ENCODE results near the gene CTSO. TPM values are rescaled to one million over a fixed set of nuclear protein-coding genes. Genes with fewer than 3 reads are reported as not detected.

The CTSO gene
- total and polyA plus RNA-seq, 2 experiments from 2014 or later = 16.4 to 28.2 TPM

GRCh38 chr4:155948541-155948940 lies 5.1 kb downstream of the CTSO start:
- Histone ChIP-seq H3K27ac (no peak overlapping the region), H3K27me3 (no peaks in the 10 kb centered on the region), H3K36me3 (replicated peaks; ENCODE audit: insufficient read depth, low read depth) (no peaks in the 10 kb centered on the region), H3K4me3 (no peak overlapping the region), H3K9me3 (ENCODE audit: low read depth) (no peaks in the 10 kb centered on the region), H3K4me1 (ENCODE audit: insufficient read depth) (peaks cover 11% of the 10 kb centered on the region), H4K20me1 (ENCODE audit: insufficient read depth, poor library complexity, severe bottlenecking) (no peaks in the 10 kb centered on the region), H3K4me2 (no peak overlapping the region), H3K9me2 (replicated peaks; ENCODE audit: insufficient read depth) (no peaks in the 10 kb centered on the region), H3K79me2 (peaks cover 4% of the 10 kb centered on the region), H2AFZ (no peak overlapping the region)
- TF ChIP-seq EZH2 (IDR thresholded peaks at IDR 0.05; ENCODE audit: borderline replicate concordance) = no peak
- TF ChIP-seq CTCF (IDR thresholded peaks at IDR 0.05; ENCODE audit: poor library complexity) = no peak
- TF ChIP-seq EZH2phosphoT487 (IDR thresholded peaks at IDR 0.05; ENCODE audit: low read depth, severe bottlenecking, unreplicated experiment) = no peak
- DNase-seq (ENCODE audit: low spot score) = no peak
- 44% methylated on average over 1 of the region's 1 CpG for WGBS (ENCODE audit: low lambda C conversion rate, missing lambda C conversion rate)

GRCh38 chr4:155946486-155946885 lies 7.2 kb downstream of the CTSO start:
- Histone ChIP-seq H3K4me2 (no peak overlapping the region), H3K36me3 (replicated peaks; ENCODE audit: insufficient read depth, low read depth) (no peaks in the 10 kb centered on the region), H3K4me1 (ENCODE audit: insufficient read depth) (peaks cover 3% of the 10 kb centered on the region), H4K20me1 (ENCODE audit: insufficient read depth, poor library complexity, severe bottlenecking) (no peaks in the 10 kb centered on the region), H3K4me3 (no peak overlapping the region), H3K9me2 (replicated peaks; ENCODE audit: insufficient read depth) (no peaks in the 10 kb centered on the region), H3K79me2 (no peaks in the 10 kb centered on the region), H3K9me3 (ENCODE audit: low read depth) (no peaks in the 10 kb centered on the region), H2AFZ (no peak overlapping the region), H3K27me3 (no peaks in the 10 kb centered on the region), H3K27ac (no peak overlapping the region)
- WGBS (ENCODE audit: low lambda C conversion rate, missing lambda C conversion rate) = 83% methylated on average over 4 of the region's 4 CpGs
- no peak for DNase-seq (ENCODE audit: low spot score)
- TF ChIP-seq CTCF (IDR thresholded peaks at IDR 0.05; ENCODE audit: poor library complexity) (no peak), EZH2phosphoT487 (IDR thresholded peaks at IDR 0.05; ENCODE audit: low read depth, severe bottlenecking, unreplicated experiment) (no peak), EZH2 (IDR thresholded peaks at IDR 0.05; ENCODE audit: borderline replicate concordance) (no peak)

GRCh38 chr4:155944516-155944915 lies 9.2 kb downstream of the CTSO start:
- 62% methylated on average over 1 of the region's 1 CpG for whole genome bisulfite sequencing (ENCODE audit: low lambda C conversion rate, missing lambda C conversion rate)
- Histone ChIP-seq H3K79me2 (no peaks in the 10 kb centered on the region), H3K4me2 (no peak overlapping the region), H3K9me2 (replicated peaks; ENCODE audit: insufficient read depth) (no peaks in the 10 kb centered on the region), H2AFZ (no peak overlapping the region), H3K9me3 (ENCODE audit: low read depth) (no peaks in the 10 kb centered on the region), H3K4me1 (ENCODE audit: insufficient read depth) (peaks cover 3% of the 10 kb centered on the region), H3K27me3 (no peaks in the 10 kb centered on the region), H4K20me1 (ENCODE audit: insufficient read depth, poor library complexity, severe bottlenecking) (no peaks in the 10 kb centered on the region), H3K27ac (no peak overlapping the region), H3K36me3 (replicated peaks; ENCODE audit: insufficient read depth, low read depth) (no peaks in the 10 kb centered on the region), H3K4me3 (no peak overlapping the region)
- no peak for DNase-seq (ENCODE audit: low spot score)
- TF ChIP-seq CTCF (IDR thresholded peaks at IDR 0.05; ENCODE audit: poor library complexity) = no peak
- TF ChIP-seq EZH2phosphoT487 (IDR thresholded peaks at IDR 0.05; ENCODE audit: low read depth, severe bottlenecking, unreplicated experiment) = no peak
- no peak for TF ChIP-seq EZH2 (IDR thresholded peaks at IDR 0.05; ENCODE audit: borderline replicate concordance)

All from hepatocyte (in vitro differentiated cells).